GM12872 (cell line): ENCODE data around the gene KIFC1.

Experiments
- CTCF ChIP-seq: IDR thresholded peaks from 3 replicates; pipeline ENCODE4 v1.5.1; 2011; ENCODE audit warnings: low read depth, mild to moderate bottlenecking, low read length, moderate library complexity; ENCODE audit not compliant: insufficient read depth

KIFC1 gene

DNA sequence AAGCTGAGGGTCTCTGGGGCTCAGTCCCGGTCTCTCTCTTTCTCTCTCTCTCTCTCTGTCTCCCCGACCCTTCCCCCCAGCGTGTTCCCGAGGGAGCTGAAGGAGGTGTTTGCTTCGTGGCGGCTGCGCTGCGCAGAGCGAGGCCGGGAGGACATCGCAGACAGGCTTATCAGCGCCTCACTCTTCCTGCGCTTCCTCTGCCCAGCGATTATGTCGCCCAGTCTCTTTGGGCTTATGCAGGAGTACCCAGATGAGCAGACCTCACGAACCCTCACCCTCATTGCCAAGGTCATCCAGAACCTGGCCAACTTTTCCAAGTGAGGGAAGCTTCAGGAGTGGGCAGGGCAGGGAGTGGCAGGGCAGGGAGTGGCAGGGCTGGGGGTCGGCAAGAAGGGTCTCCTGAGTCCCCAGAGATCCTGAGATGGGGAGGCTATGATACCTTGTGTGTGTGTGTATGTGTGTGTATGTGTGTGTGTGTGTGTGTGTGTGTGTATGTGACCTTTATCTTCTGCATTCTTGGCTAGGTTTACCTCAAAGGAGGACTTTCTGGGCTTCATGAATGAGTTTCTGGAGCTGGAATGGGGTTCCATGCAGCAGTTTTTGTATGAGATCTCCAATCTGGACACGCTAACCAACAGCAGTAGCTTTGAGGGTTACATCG lies 49.2 kb downstream of the KIFC1 start:
- no peak for TF ChIP-seq CTCF

DNA sequence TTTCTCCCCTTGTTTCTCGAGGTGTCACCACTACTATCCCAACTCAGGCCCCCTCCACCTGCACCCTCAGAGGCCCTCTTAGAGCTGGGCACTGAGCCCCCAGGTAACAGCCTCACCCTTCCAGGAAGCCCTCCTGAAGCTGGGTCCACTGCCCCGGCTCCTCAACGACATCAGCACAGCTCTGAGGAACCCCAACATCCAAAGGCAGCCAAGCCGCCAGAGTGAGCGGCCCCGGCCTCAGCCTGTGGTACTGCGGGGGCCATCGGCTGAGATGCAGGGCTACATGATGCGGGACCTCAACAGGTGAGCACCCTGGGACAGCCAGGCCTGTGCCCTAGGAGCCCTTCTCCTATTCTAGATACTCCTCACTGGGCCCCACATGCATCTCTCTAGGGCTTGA lies 49.8 kb downstream of the KIFC1 start:
- TF ChIP-seq CTCF: no peak

DNA sequence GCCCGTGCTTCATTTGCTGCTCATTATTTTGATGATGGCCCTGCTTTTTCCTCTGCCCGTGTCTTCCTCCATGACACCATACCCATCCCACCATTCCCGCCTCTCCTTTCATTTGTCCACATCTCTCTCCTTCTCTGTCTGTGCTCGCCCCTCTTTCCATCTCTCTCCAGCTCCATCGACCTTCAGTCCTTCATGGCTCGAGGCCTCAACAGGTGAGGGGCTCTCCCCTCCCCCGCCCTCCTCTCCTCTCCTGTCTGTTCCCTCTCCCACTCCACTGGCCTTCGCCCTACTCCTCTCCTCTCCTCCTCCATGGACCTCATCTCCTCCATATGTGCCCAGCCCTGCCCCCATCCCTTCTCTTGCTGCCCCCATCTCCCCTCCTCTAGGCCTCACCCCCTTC lies 50.7 kb downstream of the KIFC1 start:
- no peak for TF ChIP-seq CTCF

DNA sequence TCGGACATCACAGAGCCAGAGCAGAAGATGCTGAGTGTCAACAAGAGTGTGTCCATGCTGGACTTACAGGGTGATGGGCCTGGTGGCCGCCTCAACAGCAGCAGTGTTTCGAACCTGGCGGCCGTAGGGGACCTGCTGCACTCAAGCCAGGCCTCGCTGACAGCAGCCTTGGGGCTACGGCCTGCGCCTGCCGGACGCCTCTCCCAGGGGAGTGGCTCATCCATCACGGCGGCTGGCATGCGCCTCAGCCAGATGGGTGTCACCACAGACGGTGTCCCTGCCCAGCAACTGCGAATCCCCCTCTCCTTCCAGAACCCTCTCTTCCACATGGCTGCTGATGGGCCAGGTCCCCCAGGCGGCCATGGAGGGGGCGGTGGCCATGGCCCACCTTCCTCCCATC lies 51.4 kb downstream of the KIFC1 start:
- no peak for TF ChIP-seq CTCF

DNA sequence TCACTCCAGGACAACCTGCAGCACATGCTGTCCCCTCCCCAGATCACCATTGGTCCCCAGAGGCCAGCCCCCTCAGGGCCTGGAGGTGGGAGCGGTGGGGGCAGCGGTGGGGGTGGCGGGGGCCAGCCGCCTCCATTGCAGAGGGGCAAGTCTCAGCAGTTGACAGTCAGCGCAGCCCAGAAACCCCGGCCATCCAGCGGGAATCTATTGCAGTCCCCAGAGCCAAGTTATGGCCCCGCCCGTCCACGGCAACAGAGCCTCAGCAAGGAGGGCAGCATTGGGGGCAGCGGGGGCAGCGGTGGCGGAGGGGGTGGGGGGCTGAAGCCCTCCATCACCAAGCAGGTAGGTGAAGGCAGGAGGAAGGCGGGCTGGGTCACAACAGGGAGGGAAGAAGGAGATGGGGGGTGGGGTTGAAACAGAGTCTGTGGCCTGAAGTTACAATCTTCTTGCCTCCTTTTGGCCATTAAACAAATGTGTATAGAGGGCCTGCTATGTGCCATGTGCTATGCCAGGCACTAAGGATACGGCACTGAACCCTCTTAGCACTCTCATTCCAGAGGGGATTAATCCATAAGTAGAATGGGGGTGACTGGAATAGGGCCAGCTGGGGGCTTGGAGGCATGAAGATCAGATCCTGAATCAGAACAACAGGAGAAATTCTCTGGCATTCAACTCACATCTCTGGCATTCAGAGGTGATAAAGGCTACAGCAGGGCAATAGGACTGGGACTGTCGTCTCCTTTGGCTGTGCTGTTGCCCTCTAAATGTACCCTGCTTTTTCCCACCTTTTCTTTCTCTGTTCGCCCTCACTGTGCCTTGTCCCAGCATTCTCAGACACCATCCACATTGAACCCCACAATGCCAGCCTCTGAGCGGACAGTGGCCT lies 52.2 kb downstream of the KIFC1 start:
- no peak for TF ChIP-seq CTCF

- TF ChIP-seq CTCF: no peak
These were observed 53.5 kb downstream of the KIFC1 start for GRCh38 chr6:33445119-33445603.

GRCh38 chr6:33446356-33446755 lies 54.7 kb downstream of the KIFC1 start:
- TF ChIP-seq CTCF: no peak
